Right lobe of liver (tissue), 6 donors: ENCODE measurements around the gene HOXC10. TPM values are rescaled to one million over a fixed set of nuclear protein-coding genes. Genes with fewer than 3 reads are reported as not detected.

Experiments used
- ATAC-seq, 4 donors: fragments of 200-7000 bp; cut with Tn5 transposase; one replicate each; pipeline ENCODE4 v1.9.1; 2020; ENCODE audit warnings: mild to moderate bottlenecking in 4 of 4, moderate library complexity in 4 of 4
- DNase-seq, 3 donors: peaks; one replicate each; pipeline ENCODE4 v3.0.0-alpha.2; 2020
- H3K27ac ChIP-seq, 3 donors: fragments of 200-600 bp; one replicate each; pipeline ENCODE4 v1.8.0; 2022
- H3K27me3 ChIP-seq, 2 donors: fragments of 200-600 bp; one replicate each; pipeline ENCODE4 v1.8.0; 2022
- H3K36me3 ChIP-seq, 4 donors: fragments of 200-600 bp; sonication (generic) in 1 of 4; one replicate each; pipeline versions ENCODE4 v1.5.1 to v1.8.0; 2017 to 2022; ENCODE audit warnings: control low read depth in 1 of 4
- H3K4me1 ChIP-seq, 4 donors: fragments of 200-600 bp; sonication (generic) in 1 of 4; one replicate each; pipeline versions ENCODE4 v1.5.1 to v1.8.0; 2017 to 2022; ENCODE audit warnings: control low read depth in 1 of 4
- H3K4me3 ChIP-seq, 3 donors: fragments of 200-600 bp; one replicate each; pipeline ENCODE4 v1.8.0; 2022
- H3K9me3 ChIP-seq, 4 donors: fragments of 200-600 bp; sonication (generic) in 1 of 4; one replicate each; pipeline versions ENCODE4 v1.5.1 to v1.8.0; 2017 to 2022; ENCODE audit warnings: control low read depth in 1 of 4
- POLR2A ChIP-seq: fragments of 450-650 bp; IDR thresholded peaks from one replicate; pipeline ENCODE4 v1.6.1; 2017; ENCODE audit warnings: antibody characterized with exemption, mild to moderate bottlenecking
- WGBS: methylation state at CpG from one replicate; pipeline ENCODE4 v1.1.6; 2018; ENCODE audit warnings: low coverage, low lambda C conversion rate; ENCODE audit not compliant: insufficient coverage; ENCODE audit errors: missing lambda C conversion rate; 5-methylcytosine and 5-hydroxymethylcytosine counted together
- intact Hi-C, 2 donors: fragments of 100-400 bp; cut with DNase I; formaldehyde crosslinking; loops; one replicate each; pipeline versions ENCODE4 v1.11.2 to v1.14.1; 2022
- total RNA-seq, 6 experiments: library from RNA; depleted of rRNA in 2 of 6; stranded (reverse); fragments of >200 nt in 2 of 6; fragmentation: NEBNext Ultra II Directional in 3 of 6; extraction: Animal tissue kit (Norgen Biotek cat#: 25700) in 3 of 6; gene quantifications; one replicate each; pipeline versions ENCODE4 v1.1.0 to v1.2.4, GENCODE V29; 2016 to 2023
- TF ChIP-seq, protein P1 (sequence below), 4 donors: fragments of 200-600 bp in 3 of 4; fragments of 450-650 bp in 1 of 4; IDR thresholded peaks; one replicate each; pipeline versions ENCODE4 v1.5.1 to v1.8.0; 2016 to 2022; ENCODE audit warnings: antibody characterized with exemption in 4 of 4, mild to moderate bottlenecking in 2 of 4
- donor health status: DM: no; HTN: yes; CAD: no.
- donor health status: DM: no; HTN: no; CAD: no.
- donor health status: DM: no; HTN: no; CAD: no.
- donor health status: DM: no; HTN: yes; CAD: no.
- donor health status: DM: no; HTN: yes; CAD: no.

HOXC10 gene
- total RNA-seq, 6 experiments from 2014 or later, result not detected

DNA sequence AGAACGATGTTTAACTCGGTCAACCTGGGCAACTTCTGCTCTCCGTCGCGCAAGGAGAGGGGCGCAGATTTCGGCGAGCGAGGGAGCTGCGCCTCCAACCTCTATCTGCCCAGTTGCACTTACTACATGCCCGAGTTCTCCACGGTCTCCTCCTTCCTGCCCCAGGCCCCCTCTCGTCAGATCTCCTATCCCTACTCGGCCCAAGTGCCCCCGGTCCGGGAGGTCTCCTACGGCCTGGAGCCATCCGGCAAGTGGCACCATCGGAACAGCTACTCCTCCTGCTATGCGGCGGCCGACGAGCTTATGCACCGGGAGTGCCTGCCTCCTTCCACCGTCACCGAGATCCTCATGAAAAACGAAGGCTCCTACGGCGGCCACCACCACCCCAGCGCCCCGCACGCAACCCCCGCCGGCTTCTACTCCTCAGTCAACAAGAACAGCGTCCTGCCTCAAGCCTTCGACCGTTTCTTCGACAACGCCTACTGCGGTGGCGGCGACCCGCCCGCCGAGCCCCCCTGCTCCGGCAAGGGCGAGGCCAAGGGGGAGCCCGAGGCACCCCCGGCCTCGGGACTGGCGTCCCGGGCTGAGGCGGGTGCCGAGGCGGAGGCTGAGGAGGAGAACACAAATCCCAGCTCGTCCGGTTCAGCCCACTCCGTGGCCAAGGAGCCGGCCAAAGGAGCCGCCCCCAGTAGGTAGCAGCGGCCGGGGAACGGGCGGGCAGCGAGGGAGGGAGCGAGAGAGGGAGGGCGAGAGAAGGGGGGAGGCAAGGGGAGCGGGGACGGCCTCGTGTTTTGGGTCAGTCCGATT, 11.5 kb upstream of the HOXC10 start:
- peak in 1 of 3 donors; percentile 51 for DNase-seq
- ATAC-seq, result no peak
- H3K27ac ChIP-seq, result no peak overlapping the region

DNA sequence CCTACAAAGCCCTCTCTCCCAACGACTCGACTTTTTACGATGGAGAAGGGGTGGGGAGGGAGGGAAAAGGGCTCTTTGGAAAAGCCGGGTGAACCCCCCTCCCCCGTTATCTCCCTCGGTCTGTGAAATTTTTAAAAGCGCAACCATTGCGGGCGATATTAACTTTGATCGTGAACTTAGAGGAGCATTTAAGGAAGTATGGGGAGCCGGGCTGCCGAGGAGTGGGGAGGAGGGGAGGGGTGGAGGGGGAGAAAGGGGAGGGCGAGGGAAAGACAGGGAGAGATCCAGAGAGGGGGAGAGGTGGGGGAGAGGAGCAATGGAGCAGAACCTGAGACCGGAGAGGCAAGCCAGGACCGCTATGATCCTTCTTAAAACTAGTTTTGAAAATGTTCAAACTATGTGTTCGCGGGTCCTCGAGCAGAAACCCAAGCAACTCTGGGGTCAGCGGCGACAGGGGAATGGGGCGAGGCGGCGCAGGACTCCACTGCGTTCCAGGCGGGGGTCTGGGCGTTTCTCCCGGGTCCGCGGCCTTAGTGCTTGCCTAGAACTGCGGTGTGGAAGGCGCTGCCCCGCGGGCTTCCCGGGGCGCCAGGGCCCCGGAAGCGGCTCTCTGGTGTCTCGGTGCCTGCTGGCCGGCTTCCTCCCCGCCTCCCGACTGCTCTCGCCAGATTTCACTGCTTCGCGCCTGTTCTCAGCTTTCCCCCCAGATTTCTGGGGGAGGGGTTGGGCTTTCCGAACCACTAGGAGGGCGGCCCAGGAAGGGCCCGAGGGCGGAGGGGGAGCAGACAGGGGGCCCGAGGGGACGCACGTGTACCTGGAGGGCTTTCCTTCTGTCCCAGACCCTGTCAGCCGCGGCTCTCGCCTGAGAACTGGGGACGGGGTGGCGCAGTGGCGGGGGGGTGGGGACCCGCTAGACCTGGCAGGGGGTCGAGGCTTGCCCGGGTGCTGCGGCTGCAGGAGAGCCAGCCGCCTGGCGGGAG, 10.6 kb upstream of the HOXC10 start, which contains the start of gene HOTAIR:
TSS of gene HOTAIR (minus strand) at position 871 of the 980 bp plus-strand sequence.
- Histone ChIP-seq H3K27ac (no peak within 1 kb of the TSS), H3K36me3 (no peaks in the 10 kb centered on the region), H3K4me3 (no peak within 1 kb of the TSS), H3K4me1 (peaks cover 0 to 5% (median 0%) of the 10 kb centered on the region in 4 donors), H3K27me3 (peaks cover 4 to 38% of the 10 kb centered on the region in 2 donors), H3K9me3 (no peaks in the 10 kb centered on the region)
- ATAC-seq, result peak in 2 of 4 donors; percentile 24 to 51
- peak in 1 of 3 donors; percentile 48 for DNase-seq
- TF ChIP-seq, protein P1, sequence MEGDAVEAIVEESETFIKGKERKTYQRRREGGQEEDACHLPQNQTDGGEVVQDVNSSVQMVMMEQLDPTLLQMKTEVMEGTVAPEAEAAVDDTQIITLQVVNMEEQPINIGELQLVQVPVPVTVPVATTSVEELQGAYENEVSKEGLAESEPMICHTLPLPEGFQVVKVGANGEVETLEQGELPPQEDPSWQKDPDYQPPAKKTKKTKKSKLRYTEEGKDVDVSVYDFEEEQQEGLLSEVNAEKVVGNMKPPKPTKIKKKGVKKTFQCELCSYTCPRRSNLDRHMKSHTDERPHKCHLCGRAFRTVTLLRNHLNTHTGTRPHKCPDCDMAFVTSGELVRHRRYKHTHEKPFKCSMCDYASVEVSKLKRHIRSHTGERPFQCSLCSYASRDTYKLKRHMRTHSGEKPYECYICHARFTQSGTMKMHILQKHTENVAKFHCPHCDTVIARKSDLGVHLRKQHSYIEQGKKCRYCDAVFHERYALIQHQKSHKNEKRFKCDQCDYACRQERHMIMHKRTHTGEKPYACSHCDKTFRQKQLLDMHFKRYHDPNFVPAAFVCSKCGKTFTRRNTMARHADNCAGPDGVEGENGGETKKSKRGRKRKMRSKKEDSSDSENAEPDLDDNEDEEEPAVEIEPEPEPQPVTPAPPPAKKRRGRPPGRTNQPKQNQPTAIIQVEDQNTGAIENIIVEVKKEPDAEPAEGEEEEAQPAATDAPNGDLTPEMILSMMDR (IDR thresholded peaks at IDR 0.05), result no peak
- TF ChIP-seq POLR2A, result no peak
- 5% methylated on average over 26 of the region's 63 CpGs for WGBS
- intact Hi-C loops, result no loop called here

More for the DNA sequence above, 11.5 kb upstream of the HOXC10 start:
- no peaks in the 10 kb centered on the region for H3K36me3 ChIP-seq
- TF ChIP-seq POLR2A, result no peak
- TF ChIP-seq, protein P1 (IDR thresholded peaks at IDR 0.05), result no peak
- H3K4me1 ChIP-seq, result peaks cover 0 to 5% (median 0%) of the 10 kb centered on the region in 4 donors
- peaks cover 10 to 40% of the 10 kb centered on the region in 2 donors for H3K27me3 ChIP-seq
- H3K9me3 ChIP-seq, result no peaks in the 10 kb centered on the region
- no peak overlapping the region for H3K4me3 ChIP-seq
- intact Hi-C loops, result no loop called here
- WGBS, result 8% methylated on average over 24 of the region's 71 CpGs

DNA sequence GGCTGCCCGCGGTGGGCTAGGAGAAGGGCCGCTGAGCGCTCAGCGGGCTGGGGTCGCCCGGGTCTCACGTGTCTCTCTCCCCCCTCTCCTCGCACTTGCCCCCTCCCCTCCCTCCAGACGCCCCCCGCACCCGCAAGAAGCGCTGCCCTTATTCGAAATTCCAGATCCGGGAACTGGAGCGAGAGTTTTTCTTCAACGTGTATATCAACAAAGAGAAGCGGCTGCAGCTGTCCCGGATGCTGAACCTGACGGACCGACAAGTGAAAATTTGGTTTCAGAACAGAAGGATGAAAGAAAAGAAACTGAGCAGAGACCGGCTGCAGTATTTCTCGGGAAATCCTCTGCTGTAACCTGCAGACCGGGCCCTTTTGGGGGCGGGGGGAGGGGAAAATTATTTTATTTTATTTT, 9.9 kb upstream of the HOXC10 start:
- H3K9me3 ChIP-seq, result no peaks in the 10 kb centered on the region
- peaks cover 4 to 34% of the 10 kb centered on the region in 2 donors for H3K27me3 ChIP-seq
- H3K4me3 ChIP-seq, result no peak overlapping the region
- H3K4me1 ChIP-seq, result peaks cover 0 to 5% (median 0%) of the 10 kb centered on the region in 4 donors
- TF ChIP-seq POLR2A, result no peak
- TF ChIP-seq, protein P1 (IDR thresholded peaks at IDR 0.05), result no peak
- intact Hi-C loops, result no loop called here
- ATAC-seq, result no peak
- DNase-seq, result no peak
- 1% methylated on average over 16 of the region's 25 CpGs for WGBS
- H3K27ac ChIP-seq, result no peak overlapping the region
- no peaks in the 10 kb centered on the region for H3K36me3 ChIP-seq

DNA sequence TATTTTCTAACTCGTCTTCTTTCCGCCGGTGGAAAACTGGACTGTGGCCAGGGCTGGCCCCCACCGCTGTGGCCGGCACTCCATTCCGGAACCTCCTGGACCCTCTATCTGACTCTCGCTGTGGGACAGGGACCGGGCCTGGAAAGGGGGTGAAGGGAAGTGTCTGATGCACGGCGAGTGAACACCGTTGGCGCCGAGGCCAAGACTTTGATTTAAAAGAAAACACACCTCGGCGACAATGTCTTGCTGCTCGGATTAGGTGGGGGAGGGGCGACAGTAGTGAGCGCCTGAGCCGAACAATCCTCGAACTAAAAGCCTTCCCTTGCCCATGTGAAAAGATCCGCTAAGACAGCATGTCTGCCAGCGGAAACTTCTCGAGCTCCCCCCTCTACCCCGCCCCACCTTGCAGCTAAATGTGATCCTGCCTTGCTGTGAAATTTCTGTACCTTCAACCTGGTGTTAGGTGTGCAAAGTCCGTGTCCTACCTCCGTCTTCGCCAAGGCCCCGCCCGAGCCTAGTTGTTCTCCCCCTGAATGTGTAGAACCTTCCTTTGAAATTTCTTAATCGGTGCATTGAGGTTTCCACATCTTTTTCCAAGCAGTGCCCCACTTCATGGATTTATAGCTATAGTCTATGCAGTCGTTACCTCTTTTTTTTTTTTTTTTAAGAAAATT, 9.3 kb upstream of the HOXC10 start:
- H3K27me3 ChIP-seq, result peaks cover 4 to 34% of the 10 kb centered on the region in 2 donors
- H3K4me3 ChIP-seq, result no peak overlapping the region
- no peaks in the 10 kb centered on the region for H3K36me3 ChIP-seq
- H3K4me1 ChIP-seq, result peaks cover 0 to 5% (median 0%) of the 10 kb centered on the region in 4 donors
- intact Hi-C loops, result no loop called here
- no peak overlapping the region for H3K27ac ChIP-seq
- H3K9me3 ChIP-seq, result no peaks in the 10 kb centered on the region
- DNase-seq (peak in 1 of 3 donors; percentile 20), ATAC-seq (no peak)
- 7% methylated on average over 29 of the region's 31 CpGs for WGBS
- TF ChIP-seq, protein P1 (IDR thresholded peaks at IDR 0.05), result no peak
- TF ChIP-seq POLR2A, result no peak
